ENCODE results near the gene HES5.
A peak's percentile ranks its signal among the peaks of the same experiment; 100 is the strongest.
"Not testable (repeated sequence)": the region's sequence is repeated elsewhere in the genome, so short reads cannot be mapped to it uniquely, and the experiment has no call there.

Gene HES5

DNA sequence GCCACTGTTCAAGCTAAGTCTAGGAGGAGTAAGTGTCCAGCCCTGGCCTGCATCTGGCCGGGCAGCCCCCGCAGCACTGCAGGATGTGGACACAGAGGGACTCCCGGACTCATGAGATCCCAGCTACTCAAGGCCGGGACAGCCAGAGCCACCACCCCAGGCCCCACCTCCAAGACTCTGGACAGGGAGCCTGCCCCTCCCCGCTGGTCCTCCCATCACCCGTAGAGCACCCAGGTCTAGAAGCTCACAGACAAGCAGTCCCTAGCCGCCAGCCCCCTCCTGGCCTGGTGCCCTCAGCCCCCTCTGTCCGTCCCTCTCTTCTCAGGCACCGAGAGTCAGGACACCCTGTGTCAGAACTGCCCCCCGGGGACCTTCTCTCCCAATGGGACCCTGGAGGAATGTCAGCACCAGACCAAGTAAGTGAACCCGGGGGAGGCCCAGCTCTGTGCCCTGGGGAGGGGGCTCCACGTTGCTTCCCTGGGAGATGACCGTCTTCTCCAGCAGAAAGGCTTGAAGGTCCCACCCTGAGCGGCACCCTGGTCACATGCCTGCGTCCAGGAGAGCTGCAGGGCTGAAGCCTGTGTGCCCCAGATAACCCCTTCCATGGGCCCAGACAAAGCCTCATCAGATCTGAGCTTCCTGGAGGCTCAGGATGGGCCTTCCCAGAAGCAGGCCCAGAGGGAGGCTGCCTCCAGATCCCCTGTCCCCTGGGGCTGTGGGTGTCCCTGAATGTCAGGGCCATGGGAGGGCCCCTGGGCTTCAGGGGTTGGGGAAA is 30.4 kb upstream of the HES5 start:
- DNase-seq (ENCODE audit: low spot score): no peak

DNA sequence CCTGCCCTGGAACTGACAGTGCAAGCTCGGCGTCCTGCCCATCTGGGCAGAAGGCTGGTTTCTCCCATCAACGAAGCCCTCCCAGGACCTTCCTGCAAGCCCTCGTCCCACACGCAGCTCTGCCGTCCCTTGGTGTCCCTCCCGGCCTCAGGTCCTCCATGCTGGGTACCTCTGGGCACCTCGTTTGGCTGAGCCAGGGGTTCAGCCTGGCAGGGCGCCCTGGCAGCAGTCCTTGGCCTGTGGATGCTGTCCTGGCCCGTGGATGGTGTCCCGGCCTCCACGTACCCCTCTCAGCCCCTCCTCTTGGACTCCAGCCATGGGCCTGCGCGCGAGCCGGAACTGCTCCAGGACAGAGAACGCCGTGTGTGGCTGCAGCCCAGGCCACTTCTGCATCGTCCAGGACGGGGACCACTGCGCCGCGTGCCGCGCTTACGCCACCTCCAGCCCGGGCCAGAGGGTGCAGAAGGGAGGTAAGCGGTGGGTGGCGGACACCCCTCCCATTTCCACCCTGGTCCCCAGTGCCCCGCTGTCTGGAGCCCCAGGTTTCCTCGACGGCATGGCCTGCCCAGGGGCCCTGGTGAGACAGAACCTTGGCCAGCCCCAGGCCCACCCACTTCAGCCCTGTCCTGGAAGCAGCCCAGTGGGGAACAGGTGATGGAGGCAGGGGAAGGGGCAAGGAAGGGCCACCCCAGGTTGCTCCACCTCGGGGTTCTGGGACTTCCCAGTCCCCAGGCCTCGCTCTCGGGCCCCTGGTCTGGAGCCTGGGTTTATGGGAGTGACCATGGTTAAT is 29.6 kb upstream of the HES5 start:
- no peak for DNase-seq (ENCODE audit: low spot score)

DNA sequence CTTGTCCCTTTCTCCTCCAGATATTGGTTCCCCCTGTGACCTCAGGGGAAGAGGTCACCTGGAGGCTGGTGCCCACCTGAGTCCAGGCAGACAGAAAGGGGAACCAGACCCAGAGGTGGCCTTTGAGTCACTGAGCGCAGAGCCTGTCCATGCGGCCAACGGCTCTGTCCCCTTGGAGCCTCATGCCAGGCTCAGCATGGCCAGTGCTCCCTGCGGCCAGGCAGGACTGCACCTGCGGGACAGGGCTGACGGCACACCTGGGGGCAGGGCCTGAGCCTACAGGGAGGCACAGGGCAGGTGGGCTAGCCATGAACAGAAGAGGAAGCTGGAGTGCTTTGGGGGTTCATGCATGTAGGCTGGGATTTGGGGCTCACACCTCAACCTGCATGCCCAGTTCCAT is 28.8 kb upstream of the HES5 start:
- DNase-seq (ENCODE audit: low spot score): no peak

DNA sequence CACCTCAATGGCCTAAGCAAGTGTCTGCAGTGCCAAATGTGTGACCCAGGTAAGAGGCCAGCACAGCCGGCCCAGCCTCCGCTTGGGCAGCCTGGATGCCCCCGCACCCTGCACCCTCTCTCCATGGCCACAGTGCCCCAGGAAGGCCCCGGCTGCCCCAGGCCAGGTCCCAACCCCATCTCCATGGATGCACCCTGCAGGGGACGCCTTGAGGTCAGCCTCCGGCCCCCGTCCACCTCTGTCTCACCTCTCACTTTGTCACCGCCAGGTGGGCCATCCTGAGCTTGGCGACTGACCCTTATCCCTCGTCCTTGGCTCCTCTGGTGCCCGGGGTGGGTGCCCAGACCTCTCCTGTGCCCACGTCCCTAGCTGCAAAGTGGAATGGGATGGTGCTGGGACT is 28.4 kb upstream of the HES5 start:
- no peak for DNase-seq (ENCODE audit: low spot score)

DNA sequence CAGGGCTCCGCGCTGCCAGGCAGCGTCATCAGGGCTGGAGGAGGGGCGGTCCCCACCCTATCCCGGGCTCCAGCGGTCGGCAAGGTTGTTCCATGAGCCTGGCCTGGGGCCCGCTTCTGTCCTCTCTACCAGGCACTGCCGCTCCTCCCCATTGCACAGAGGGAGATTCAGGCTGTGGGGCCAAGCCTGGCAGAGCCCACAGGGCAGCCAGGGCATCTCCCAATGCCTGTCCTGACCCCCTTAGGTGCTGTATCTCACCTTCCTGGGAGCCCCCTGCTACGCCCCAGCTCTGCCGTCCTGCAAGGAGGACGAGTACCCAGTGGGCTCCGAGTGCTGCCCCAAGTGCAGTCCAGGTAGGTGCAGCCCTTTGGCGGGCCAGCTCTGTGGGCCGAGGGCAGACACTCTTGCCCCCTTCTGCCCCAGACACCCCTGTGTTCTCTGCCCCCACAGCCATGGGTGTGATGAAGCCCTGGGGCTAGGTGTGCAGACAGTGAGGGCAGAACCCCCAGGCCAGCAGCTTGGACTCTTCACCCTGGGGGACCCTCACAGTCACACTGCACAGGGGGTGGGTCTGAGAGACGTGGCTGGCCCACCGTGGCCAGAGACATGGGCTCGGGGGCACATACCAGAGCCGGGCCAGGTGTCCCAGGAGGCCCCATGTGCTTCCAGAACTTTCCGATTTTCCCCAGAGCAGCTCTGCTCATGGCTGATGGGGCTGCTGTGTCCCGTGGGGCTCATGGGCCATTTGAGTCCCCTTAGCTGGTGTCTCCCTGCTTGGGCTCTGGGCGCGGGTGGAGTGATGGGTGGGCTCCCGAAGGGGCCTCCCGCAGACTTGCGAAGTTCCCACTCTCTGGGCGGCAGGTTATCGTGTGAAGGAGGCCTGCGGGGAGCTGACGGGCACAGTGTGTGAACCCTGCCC is 27.7 kb upstream of the HES5 start:
- DNase-seq (ENCODE audit: low spot score): no peak

DNA sequence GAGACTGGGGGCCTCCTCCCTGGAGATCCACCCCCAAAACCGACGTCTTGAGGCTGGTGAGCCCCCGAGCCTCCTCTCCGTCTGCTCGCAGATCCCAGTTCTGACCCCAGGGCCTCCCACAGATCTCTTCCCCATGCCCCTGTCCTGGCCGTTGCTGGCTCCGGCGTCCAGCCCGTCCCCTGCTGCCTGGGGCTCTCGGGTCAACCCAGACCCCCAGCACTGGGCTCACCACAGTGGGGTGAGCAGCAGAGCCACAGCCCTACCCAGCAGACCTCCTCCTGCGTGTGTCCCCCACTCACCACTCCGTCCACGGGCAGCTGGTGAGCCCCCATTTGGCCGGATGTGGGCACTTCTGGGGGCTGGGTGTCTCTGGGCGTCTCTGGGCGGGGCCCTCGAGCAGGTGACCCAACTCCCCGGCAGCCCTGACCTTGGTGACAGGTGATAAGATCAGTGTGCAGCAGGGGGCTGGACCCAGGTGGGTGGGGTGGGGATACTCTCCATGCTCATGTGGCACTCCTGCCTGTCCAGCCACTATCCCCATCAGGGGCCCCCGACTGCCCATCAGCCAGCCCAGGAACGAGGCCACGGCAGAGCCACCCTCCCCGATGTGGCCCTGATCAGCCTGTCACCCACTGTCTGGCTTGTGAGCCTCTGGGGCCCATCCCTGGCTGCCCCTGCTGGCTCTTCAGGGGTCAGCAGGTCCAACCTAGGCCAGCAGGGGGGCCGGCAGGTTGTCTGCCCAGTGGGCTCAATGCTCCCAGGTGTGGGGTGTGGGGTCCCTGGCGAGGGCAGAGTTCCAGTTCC is 26.8 kb upstream of the HES5 start:
- no peak for DNase-seq (ENCODE audit: low spot score)

DNA sequence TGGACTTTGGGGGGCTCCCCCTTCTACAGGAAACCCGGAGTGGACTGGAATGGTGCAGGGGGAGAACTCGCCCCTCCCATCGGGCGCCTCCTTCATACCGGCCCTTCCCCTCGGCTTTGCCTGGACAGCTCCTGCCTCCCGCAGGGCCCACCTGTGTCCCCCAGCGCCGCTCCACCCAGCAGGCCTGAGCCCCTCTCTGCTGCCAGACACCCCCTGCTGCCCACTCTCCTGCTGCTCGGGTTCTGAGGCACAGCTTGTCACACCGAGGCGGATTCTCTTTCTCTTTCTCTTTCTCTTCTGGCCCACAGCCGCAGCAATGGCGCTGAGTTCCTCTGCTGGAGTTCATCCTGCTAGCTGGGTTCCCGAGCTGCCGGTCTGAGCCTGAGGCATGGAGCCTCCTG is 26.2 kb upstream of the HES5 start, which contains the start of gene TNFRSF14:
TNFRSF14 (plus strand) TSS at position 95 of the 401 bp plus-strand sequence; CDS start at position 389, 294 bp downstream.
- no peak for DNase-seq (ENCODE audit: low spot score)

DNA sequence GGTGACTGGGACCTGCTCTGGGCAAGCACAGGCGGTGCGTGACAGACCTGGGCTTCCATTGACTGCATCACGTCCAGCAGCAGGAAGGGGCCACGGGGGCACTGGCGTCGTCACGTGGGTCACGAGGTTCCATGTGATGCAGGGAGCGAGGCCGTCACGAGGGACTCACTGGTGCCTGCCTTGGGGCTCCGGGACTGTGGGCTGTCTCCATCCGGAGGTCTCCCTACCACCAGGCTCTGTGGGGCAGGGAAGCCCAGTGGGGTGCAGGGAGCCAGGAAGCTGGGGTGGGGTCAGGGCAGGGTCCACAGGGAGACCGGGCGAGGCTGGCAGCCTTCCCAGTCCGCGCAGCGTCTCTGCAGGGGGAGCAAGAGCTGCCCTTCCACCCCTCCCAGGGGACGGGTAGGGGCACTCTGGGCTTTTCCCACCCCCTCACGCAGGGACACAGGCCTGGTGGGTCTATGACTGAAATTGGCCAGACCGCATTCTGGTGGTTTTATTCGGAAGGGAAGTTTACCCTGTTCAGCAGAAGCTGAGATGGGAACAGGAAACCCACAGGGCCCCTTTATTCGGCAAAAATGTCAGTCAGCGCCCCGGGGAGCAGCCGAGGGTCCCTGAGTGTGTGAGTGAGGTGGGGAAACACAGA is 25.7 kb upstream of the HES5 start:
- peak; percentile 75 for DNase-seq (ENCODE audit: low spot score)

DNA sequence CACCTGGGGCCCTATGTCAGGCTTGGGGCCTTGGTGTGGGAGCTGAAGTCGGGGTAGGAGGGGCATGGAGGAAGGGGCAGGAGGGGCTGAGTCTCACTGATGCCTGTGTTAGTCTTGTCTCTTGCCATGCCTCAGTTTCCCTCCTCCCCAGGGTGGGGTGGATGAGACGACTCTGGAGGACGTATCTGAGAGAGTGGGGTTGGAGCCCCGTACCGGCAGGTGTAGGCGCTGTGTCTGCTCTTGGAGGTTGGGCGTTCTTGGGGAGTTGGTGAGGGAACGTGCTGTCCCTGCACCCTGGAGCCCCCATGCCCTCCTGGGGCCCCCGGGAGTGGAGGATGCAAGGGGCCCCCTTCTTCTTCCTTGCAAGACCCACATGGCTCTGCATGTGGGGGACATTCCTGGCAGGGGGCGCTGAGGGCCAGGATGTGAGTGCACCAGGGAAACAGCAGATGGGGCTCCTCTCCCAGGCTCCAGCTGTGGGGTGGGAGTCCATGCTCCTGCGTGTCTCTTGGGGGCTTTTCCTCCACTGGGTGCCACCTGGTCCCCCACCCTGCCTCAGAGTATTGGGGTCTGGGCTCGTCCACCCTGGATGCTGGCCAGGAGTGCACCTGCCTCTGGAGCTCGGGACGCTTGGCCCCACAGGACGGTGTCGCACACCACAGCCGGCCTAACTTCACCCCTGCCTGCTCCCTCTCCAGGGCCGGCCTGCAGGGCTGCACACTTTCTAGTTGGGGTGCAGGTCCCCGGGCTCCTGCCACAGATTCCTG is 24.7 kb upstream of the HES5 start:
- DNase-seq (ENCODE audit: low spot score): no peak

DNA sequence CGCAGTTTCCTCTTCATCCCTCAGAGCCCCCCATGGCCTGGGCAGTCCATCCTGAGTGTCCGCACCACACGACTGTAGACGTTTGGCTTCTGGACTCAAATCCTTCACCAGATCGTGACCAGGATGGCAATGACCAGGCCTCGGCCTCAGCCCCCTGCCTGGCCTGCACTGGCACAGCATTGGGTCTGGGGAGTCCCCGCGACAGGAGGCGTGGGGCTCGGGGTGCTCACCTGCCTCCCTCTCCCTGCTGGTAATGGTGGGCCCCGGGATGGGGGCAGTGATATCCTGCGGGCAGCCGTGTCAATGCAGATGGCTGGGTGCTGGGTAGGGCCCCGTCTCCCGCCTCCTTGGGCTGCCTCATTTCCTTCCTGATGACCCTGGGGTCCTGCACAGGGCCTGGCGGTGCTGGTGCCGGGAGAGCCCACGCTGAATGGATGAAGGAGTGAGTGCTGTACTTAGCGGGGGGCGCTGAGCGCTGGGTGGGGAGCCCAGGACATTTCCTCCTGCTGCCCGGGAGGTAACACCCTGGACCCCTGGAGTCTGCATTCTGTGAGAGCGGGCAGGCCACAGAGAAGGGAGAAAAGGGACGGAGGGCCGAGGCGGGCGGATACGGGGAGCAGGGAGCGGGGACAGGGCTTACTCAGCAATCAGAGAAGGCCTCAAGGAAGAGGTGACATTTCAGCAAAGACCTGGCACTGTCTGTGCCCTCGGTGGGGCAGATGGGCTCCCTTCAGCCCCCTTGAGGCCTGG is 24.0 kb upstream of the HES5 start:
- no peak for DNase-seq (ENCODE audit: low spot score)

DNA sequence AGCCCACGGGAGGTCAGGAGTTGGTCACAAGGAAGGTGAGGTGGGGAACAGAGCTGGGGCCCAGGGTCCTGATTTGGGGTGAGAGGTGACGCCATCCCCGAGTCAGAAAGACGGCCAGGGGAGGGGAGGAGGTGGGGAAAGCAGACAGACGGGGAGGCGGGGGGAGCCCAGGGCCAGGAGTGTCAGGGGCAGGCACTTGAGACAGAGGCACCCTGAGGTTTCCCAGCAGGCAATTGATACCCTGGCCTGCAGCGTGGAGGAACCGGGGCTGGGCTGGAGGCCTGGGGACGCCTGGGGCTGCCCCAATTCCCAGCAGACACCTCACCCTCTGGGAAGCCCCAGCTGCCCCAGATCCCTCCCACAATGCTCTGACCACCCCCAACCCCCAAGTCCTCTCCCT is 23.0 kb upstream of the HES5 start:
- not testable (repeated sequence) for DNase-seq (ENCODE audit: low spot score)

DNA sequence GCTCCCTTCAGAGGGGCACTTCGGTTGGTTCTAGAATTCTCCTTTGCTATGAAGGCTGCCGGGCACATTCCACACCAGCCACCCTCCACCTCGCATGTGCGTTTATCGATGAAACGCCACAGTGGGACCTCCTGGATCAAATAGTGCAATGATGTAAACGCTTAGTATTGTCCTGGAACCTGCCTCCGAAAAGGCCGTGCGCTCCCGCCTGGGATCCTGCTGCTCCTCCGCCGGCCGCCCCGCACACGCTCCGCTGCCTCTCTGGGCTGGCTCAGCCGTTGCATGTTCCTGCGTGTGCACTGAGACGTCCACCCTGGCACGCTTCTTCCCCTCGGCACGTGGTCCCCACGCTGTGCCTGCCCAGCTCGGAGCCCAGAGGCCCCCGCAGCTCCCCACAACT is 22.1 kb upstream of the HES5 start:
- no peak for DNase-seq (ENCODE audit: low spot score)

DNA sequence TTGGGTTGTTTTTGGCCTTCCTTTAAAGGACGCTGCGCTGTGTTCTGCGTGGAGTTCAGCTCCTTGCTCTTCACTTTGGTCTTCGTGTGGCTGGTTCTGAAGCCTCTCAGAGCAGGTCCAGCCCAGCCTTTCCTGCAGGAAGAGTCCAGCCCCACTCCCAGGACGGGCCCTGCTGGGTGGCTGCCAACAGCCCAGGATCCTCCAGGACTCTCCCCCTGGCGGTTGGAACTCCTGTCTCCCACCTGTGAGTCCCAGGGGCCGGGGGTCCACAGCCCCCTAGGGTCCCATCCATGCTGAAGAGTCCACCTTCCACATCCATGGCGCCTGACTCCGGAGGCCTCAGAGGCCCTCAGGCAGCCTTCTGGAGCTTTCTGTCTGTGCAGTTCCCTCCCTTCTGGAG is 21.5 kb upstream of the HES5 start:
- DNase-seq (ENCODE audit: low spot score): not testable (repeated sequence)

DNA sequence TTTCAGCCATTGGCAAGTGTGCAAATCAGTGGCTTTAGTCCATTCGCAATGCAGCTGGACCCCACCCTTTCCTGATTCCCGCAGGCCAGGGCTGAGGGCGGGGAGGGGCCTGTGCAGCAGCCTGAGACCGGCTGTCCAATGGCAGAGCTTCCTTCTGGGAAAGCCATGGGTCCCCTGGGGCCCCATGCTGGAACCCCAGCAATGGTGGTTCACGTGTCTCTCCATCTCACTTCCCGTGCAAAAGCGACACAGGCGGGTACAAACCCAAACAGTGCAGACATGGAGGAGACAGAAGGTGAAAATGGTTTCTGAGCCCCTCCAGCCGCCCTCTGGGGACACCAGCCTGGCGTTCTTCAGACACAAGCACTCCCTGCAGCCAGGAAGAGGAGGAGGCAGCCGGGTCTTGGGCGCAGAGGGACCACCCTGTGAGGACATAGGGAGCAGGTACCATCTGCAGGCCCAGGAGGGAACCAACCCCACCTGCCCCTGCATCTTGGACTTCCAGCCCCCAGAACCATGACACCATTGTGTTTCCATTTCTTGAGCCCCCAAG is 20.3 kb upstream of the HES5 start:
- not testable (repeated sequence) for DNase-seq (ENCODE audit: low spot score)

DNA sequence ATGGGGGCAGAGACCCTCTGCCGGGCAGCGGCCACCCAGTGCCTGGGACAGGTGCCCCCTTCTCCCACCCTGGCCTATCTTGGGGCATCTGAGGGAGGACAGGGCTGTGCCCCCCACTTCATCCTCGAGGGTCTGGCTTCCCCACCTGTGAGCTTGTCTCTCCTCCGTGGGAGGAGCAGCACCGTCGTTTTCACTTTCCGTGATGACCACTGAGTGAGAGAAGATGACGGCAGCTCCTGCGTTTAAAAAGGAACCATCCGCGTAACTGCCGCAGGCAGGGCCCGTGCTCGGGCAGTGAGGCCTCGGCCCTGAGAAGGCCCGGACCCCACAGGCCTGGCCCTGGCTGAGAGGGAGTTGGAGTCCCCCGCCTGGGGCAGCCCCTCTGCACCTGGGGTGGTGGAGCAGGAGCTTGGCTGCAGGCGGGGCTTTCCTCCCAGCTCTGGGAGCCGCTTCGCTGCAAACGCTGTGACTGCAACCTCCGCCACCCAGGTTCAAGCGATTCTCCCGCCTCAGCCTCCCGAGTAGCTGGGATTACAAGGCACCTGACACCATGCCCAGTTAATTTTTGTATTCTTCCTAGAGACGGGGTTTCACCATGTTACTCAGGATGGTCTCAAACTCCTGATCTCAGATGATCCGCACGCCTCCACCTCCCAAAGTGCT is 19.4 kb upstream of the HES5 start:
- DNase-seq (ENCODE audit: low spot score): not testable (repeated sequence)

DNA sequence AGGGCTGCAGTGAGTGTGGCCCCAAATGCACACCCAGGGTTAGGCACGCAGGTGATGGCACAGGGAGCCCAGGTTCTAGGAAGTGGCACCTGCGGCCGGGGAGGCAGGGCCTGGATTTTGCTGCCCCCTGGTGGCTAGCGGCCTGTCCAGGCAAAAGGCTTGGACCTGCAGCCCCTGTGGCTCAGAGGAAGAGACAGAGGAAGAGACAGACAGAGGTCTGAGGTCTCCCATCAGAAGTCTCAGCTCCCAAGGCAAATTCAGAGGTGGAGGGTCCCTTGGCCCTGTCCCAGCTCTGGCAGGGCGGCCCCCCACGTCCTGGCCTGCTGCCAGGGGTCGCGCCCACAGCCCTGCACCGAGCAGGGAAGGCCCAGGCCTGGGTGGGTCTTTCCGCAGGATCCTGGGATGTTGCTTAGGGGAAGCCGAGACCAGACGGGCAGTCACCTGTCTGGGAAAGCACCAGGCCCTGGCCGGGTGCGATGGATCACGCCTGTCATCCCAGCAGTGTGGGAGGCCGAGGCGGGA is 18.1 kb upstream of the HES5 start:
- DNase-seq (ENCODE audit: low spot score): no peak

DNA sequence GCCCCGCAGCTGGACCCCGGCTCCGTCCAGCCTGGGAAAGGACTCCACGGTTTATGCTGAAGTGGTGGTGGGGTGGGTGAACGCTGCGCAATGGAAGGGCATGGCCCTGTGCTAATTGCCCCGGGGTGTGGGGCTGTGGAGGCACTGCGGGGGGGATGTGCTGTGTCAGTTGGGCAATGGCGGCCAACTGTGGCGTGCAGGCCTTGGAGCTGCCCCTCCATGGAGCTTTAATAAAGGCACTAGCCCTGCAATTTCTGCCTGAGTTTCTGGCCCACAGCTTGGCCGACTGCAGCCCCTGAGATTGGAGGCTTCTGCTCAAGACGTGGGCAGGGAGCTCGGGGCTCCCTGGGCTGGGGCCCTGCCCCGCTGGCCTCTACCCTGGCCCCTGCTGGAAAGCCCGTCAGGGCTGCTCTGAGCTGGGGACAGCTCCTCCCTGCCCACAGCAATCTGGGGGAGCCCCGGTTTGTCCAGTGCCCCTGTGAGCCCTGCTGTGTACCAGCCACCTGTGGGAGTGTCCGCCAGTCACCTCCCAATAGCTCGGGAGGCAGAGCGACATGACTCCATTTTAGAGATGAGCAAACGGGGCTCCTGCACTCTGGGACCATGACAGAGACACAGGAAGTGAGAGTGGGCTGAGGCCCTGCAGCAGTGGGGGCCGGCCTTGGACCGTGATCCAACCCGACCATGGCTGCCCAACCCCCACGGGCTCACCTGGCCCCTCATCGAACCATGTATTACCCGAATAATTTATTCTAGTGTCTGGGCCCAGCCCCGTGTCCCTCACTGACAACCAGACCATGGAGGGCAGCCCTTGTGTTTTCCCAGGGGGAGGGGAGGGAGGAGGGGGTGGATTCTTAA is 17.4 kb upstream of the HES5 start:
- no peak for DNase-seq (ENCODE audit: low spot score)

Data from kidney capillary endothelial cell (primary cell).